ENCODE measurements around the gene RSPH3. TPM values are rescaled to one million over a fixed set of nuclear protein-coding genes. Genes with fewer than 3 reads are reported as not detected.

Gene RSPH3
- total and polyA plus RNA-seq, 2 of the 13 experiments (the other 11 are each of a cell fraction or from before 2014, with no cell fraction given), result 1.3 to 3.5 TPM

GRCh38 chr6:158999666-159000403, at the start of gene RSPH3 (continued):
- TF ChIP-seq ZNF207 (IDR thresholded peaks at IDR 0.05; ENCODE audit: borderline replicate concordance), result no peak
- peak; percentile 70; the same call in 1 of the 2 replicates for TF ChIP-seq ZMYM3 (CRISPR knock-in tag; IDR thresholded peaks at IDR 0.05)
- peak; percentile 87 for TF ChIP-seq ZNF263 (CRISPR knock-in tag; IDR thresholded peaks at IDR 0.05)
- TF ChIP-seq BRCA1 (CRISPR knock-in tag; IDR thresholded peaks at IDR 0.05), result peak; percentile 88; the same call in 1 of the 2 replicates
- TF ChIP-seq KLF13 (CRISPR knock-in tag; IDR thresholded peaks at IDR 0.05), result no peak; the same call in 1 of the 2 replicates
- TF ChIP-seq ZNF12 (CRISPR knock-in tag; IDR thresholded peaks at IDR 0.05), result peak; percentile 83; the same call in 1 of the 2 replicates
- TF ChIP-seq ZFX (CRISPR knock-in tag; IDR thresholded peaks at IDR 0.05; ENCODE audit: low read depth), result peak; percentile 100
- 0 out of 2 replicates have a peak, but pooled peaks have one; percentile 60 for TF ChIP-seq ZNF549 (CRISPR knock-in tag; IDR thresholded peaks at IDR 0.05)
- TF ChIP-seq RFX1 (IDR thresholded peaks at IDR 0.05), result peak; percentile 90
- peak; percentile 99 for TF ChIP-seq ARID4A (CRISPR knock-in tag; IDR thresholded peaks at IDR 0.05; ENCODE audit: borderline replicate concordance)
- no peak for TF ChIP-seq PHB2 (IDR thresholded peaks at IDR 0.05; ENCODE audit: partially characterized antibody)
- TF ChIP-seq TEAD3 (CRISPR knock-in tag; optimal IDR thresholded peaks at IDR 0.05; ENCODE audit: borderline replicate concordance), result peak; percentile 94
- peak; percentile 73; the same call in 1 of the 2 replicates for TF ChIP-seq KLF9 (CRISPR knock-in tag; IDR thresholded peaks at IDR 0.05; ENCODE audit: low read depth)
- peak; percentile 59 for TF ChIP-seq ZBTB7A (CRISPR knock-in tag; IDR thresholded peaks at IDR 0.05)
- peak; percentile 94 for TF ChIP-seq ZNF124 (CRISPR knock-in tag; IDR thresholded peaks at IDR 0.05)
- peak; percentile 34; the same call in 1 of the 2 replicates for TF ChIP-seq HMG20B (CRISPR knock-in tag; conservative IDR thresholded peaks at IDR 0.05)
- TF ChIP-seq HNRNPL (IDR thresholded peaks at IDR 0.05; ENCODE audit: low read depth, low read length), result peak; percentile 93
- TF ChIP-seq FOXO4 (CRISPR knock-in tag; conservative IDR thresholded peaks at IDR 0.05), result 0 out of 2 replicates have a peak, but pooled peaks have one; percentile 97
- TF ChIP-seq, protein P1, sequence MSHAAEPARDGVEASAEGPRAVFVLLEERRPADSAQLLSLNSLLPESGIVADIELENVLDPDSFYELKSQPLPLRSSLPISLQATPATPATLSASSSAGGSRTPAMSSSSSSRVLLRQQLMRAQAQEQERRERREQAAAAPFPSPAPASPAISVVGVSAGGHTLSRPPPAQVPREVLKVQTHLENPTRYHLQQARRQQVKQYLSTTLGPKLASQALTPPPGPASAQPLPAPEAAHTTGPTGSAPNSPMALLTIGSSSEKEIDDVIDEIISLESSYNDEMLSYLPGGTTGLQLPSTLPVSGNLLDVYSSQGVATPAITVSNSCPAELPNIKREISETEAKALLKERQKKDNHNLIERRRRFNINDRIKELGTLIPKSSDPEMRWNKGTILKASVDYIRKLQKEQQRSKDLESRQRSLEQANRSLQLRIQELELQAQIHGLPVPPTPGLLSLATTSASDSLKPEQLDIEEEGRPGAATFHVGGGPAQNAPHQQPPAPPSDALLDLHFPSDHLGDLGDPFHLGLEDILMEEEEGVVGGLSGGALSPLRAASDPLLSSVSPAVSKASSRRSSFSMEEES (CRISPR knock-in tag; IDR thresholded peaks at IDR 0.05), result peak; percentile 89
- TF ChIP-seq ZNF180 (CRISPR knock-in tag; IDR thresholded peaks at IDR 0.05; ENCODE audit: borderline replicate concordance, low read depth), result no peak; the same call in 1 of the 2 replicates
- TF ChIP-seq KAT8 (CRISPR knock-in tag; IDR thresholded peaks at IDR 0.05), result peak; percentile 97
- peak; percentile 86; the same call in 1 of the 2 replicates for TF ChIP-seq RFXAP (CRISPR knock-in tag; IDR thresholded peaks at IDR 0.05; ENCODE audit: borderline replicate concordance)
- peak; percentile 99 for TF ChIP-seq RBFOX2 (IDR thresholded peaks at IDR 0.05; ENCODE audit: low read depth, low read length)
